HEK293 (cell line): ENCODE measurements around the gene ZWILCH.

Experiments used
- CTCF ChIP-seq: fragments of 450-650 bp; formaldehyde crosslinking; IDR thresholded peaks from 2 replicates; pipeline ENCODE4 v1.5.1; 2016; ENCODE audit warnings: missing biosample characterization, missing genetic modification characterization
- GFI1B ChIP-seq: fragments of 450-650 bp; formaldehyde crosslinking; IDR thresholded peaks from 2 replicates; pipeline ENCODE4 v1.5.1; 2016; ENCODE audit warnings: missing biosample characterization, missing genetic modification characterization
- KLF7 ChIP-seq: fragments of 450-650 bp; formaldehyde crosslinking; IDR thresholded peaks from 2 replicates; pipeline ENCODE4 v1.5.1; 2016; ENCODE audit warnings: missing biosample characterization, missing genetic modification characterization, borderline replicate concordance
- RBAK ChIP-seq: fragments of 450-650 bp; formaldehyde crosslinking; IDR thresholded peaks from 2 replicates; pipeline ENCODE4 v1.5.1; 2016; ENCODE audit warnings: missing biosample characterization, missing genetic modification characterization
- SP3 ChIP-seq: fragments of 450-650 bp; formaldehyde crosslinking; IDR thresholded peaks from 2 replicates; pipeline ENCODE4 v1.5.1; 2016; ENCODE audit warnings: missing biosample characterization, missing genetic modification characterization
- ZFHX2 ChIP-seq: fragments of 450-650 bp; formaldehyde crosslinking; conservative IDR thresholded peaks from 2 replicates; pipeline ENCODE4 v1.5.1; 2016; ENCODE audit warnings: missing biosample characterization, missing genetic modification characterization
- ZNF121 ChIP-seq: fragments of 450-650 bp; formaldehyde crosslinking; IDR thresholded peaks from 2 replicates; pipeline ENCODE4 v1.5.1; 2016; ENCODE audit warnings: missing biosample characterization, missing genetic modification characterization
- ZNF138 ChIP-seq: fragments of 450-650 bp; formaldehyde crosslinking; IDR thresholded peaks from 2 replicates; pipeline ENCODE4 v1.5.1; 2016; ENCODE audit warnings: missing biosample characterization, missing genetic modification characterization, borderline replicate concordance
- ZNF501 ChIP-seq: fragments of 450-650 bp; formaldehyde crosslinking; IDR thresholded peaks from 2 replicates; pipeline ENCODE4 v1.5.1; 2016; ENCODE audit warnings: missing biosample characterization, missing genetic modification characterization
- ZNF692 ChIP-seq: fragments of 450-650 bp; formaldehyde crosslinking; IDR thresholded peaks from 2 replicates; pipeline ENCODE4 v1.5.1; 2016; ENCODE audit warnings: missing biosample characterization, missing genetic modification characterization

GRCh38 chr15:66578286-66578875 is 73.3 kb downstream of the ZWILCH start:
- TF ChIP-seq GFI1B: no peak
- no peak for TF ChIP-seq ZNF121
- no peak for TF ChIP-seq SP3
- no peak for TF ChIP-seq CTCF (tag by site-specific recombination)
- TF ChIP-seq ZFHX2: no peak
- no peak for TF ChIP-seq KLF7 (tag by site-specific recombination)
- TF ChIP-seq RBAK (tag by site-specific recombination): no peak
- TF ChIP-seq ZNF692 (tag by site-specific recombination): no peak
- no peak for TF ChIP-seq ZNF501 (tag by site-specific recombination)
- TF ChIP-seq ZNF138 (tag by site-specific recombination): no peak
